Myometrial cell (primary cell): ENCODE results near the gene RAB8A. TPM values are rescaled to one million over a fixed set of nuclear protein-coding genes. Genes with fewer than 3 reads are reported as not detected.

Experiments used
- total RNA-seq: library from RNA; depleted of rRNA; stranded (reverse); fragments of >200 nt; gene quantifications from 2 replicates; pipeline ENCODE4 v1.2.3, GENCODE V29; 2015

RAB8A gene
- 55.6 and 62.0 TPM in 2 replicates for total RNA-seq

GRCh38 chr19:16111160-16111908 is at the start of gene RAB8A:
Gene RAB8A, plus strand, starts transcription at chr19:16111889. Its CDS starts 13 bp downstream, at chr19:16111902.

GRCh38 chr19:16076154-16076957 is 35.3 kb upstream of the RAB8A start, which contains the start of gene TPM4:
Gene TPM4, plus strand, starts transcription at chr19:16076495. Its CDS starts 71 bp downstream, at chr19:16076566.

GRCh38 chr19:16143399-16144215 is 31.9 kb downstream of the RAB8A start, which contains the start of gene HSH2D:
Gene HSH2D, plus strand, starts transcription at chr19:16143685. Its CDS starts 5,066 bp downstream, at chr19:16148751.

Other genes with a start within 250 kb of the RAB8A start
- gene CYP4F2, start 213.8 kb upstream of the RAB8A start, total RNA-seq = not detected in 2 replicates
- gene CYP4F11, start 177.4 kb upstream of the RAB8A start, total RNA-seq = not detected in 2 replicates
- not detected in 2 replicates for gene OR10H4, start 162.9 kb upstream of the RAB8A start, total RNA-seq
- 1,086 and 1,287 TPM in 2 replicates for gene TPM4, start 35.4 kb upstream of the RAB8A start, total RNA-seq
- not detected in 2 replicates for gene HSH2D, start 31.8 kb downstream of the RAB8A start, total RNA-seq
- gene CIB3, start 61.6 kb downstream of the RAB8A start, total RNA-seq = not detected in 2 replicates
- 103 and 112 TPM in 2 replicates for gene FAM32A, start 73.5 kb downstream of the RAB8A start, total RNA-seq
- gene AP1M1, start 86.0 kb downstream of the RAB8A start, total RNA-seq = 180 and 189 TPM in 2 replicates
- 0.58 and 1.9 TPM in 2 replicates for gene KLF2, start 212.9 kb downstream of the RAB8A start, total RNA-seq